HepG2 (cell line): ENCODE measurements around the gene TET3. TPM values are rescaled to one million over a fixed set of nuclear protein-coding genes. Genes with fewer than 3 reads are reported as not detected.

Experiments
- EED ChIP-seq: sonication (generic); formaldehyde crosslinking; IDR thresholded peaks from 2 replicates; pipeline ENCODE4 v1.5.0; 2020; ENCODE audit warnings: mild to moderate bottlenecking, missing genetic modification reagents
- U2AF2 ChIP-seq: fragments of 200-400 bp; formaldehyde crosslinking; IDR thresholded peaks from 2 replicates; pipeline ENCODE4 v1.6.1; 2017; ENCODE audit warnings: low read depth, mild to moderate bottlenecking, low read length
- ZIK1 ChIP-seq: sonication (generic); formaldehyde crosslinking; IDR thresholded peaks from 2 replicates; pipeline ENCODE4 v1.5.0; 2020; ENCODE audit warnings: mild to moderate bottlenecking, low read depth, missing genetic modification reagents, borderline replicate concordance
- ZNF143 ChIP-seq: sonication (generic); formaldehyde crosslinking; IDR thresholded peaks from 2 replicates; pipeline ENCODE4 v1.4.0; 2020; ENCODE audit warnings: missing genetic modification reagents
- ZNF235 ChIP-seq: sonication (generic); formaldehyde crosslinking; IDR thresholded peaks from 2 replicates; pipeline ENCODE4 v1.8.1; 2023; ENCODE audit warnings: mild to moderate bottlenecking, missing genetic modification reagents, borderline replicate concordance
- polyA plus RNA-seq, 8 experiments: library from polyadenylated mRNA; depleted of rRNA in 3 of 8; stranded (reverse) in 7 of 8; unstranded in 1 of 8; fragments of >200 nt; fragmentation: Illumina TruSeq in 4 of 8; extraction: Trizol in 4 of 8; gene quantifications; 2 replicates each; pipeline versions ENCODE4 v1.2.1 to v1.2.3, GENCODE V29; 2011 to 2016; ENCODE audit warnings: low read depth in 4 of 8, missing spikeins in 1 of 8, mixed read lengths in 1 of 8; ENCODE audit not compliant: insufficient read depth in 1 of 8
- total RNA-seq, 5 experiments: library from RNA; depleted of rRNA; stranded (reverse); fragments of >200 nt; fragmentation: Illumina TruSeq; extraction: Trizol; gene quantifications; 2 replicates each; pipeline ENCODE4 v1.2.3, GENCODE V29; 2016; ENCODE audit warnings: low read depth in 1 of 5
- TF ChIP-seq, protein P1 (sequence below): sonication (generic); formaldehyde crosslinking; IDR thresholded peaks from 2 replicates; pipeline ENCODE4 v1.4.0; 2020; ENCODE audit warnings: missing genetic modification reagents
- TF ChIP-seq, protein P2 (sequence below), 2 experiments: IDR thresholded peaks; 2 replicates each; pipeline ENCODE4 v1.6.1; 2011 to 2012; ENCODE audit warnings: low read length in 2 of 2, borderline replicate concordance in 1 of 2, low read depth in 1 of 2, mild to moderate bottlenecking in 1 of 2, moderate library complexity in 1 of 2
- TF ChIP-seq, protein P3 (sequence below): sonication (generic); formaldehyde crosslinking; IDR thresholded peaks from 2 replicates; pipeline ENCODE4 v1.5.1; 2020; ENCODE audit warnings: mild to moderate bottlenecking, missing genetic modification reagents, borderline replicate concordance
- TF ChIP-seq, protein P4 (sequence below): sonication (generic); formaldehyde crosslinking; IDR thresholded peaks from 2 replicates; pipeline ENCODE4 v1.8.0; 2023; ENCODE audit warnings: mild to moderate bottlenecking, missing genetic modification reagents
- TF ChIP-seq, protein P5 (sequence below): sonication (generic); formaldehyde crosslinking; IDR thresholded peaks from 2 replicates; pipeline ENCODE4 v1.8.0; 2022; ENCODE audit warnings: mild to moderate bottlenecking, missing genetic modification reagents
- TF ChIP-seq, protein P6 (sequence below): IDR thresholded peaks from 2 replicates; pipeline ENCODE4 v1.6.1; 2016; ENCODE audit warnings: low read depth

TET3 gene
- total and polyA plus RNA-seq, 2 of the 13 experiments (the other 11 are each of a cell fraction or from before 2014, with no cell fraction given): 4.3 to 6.8 TPM

DNA sequence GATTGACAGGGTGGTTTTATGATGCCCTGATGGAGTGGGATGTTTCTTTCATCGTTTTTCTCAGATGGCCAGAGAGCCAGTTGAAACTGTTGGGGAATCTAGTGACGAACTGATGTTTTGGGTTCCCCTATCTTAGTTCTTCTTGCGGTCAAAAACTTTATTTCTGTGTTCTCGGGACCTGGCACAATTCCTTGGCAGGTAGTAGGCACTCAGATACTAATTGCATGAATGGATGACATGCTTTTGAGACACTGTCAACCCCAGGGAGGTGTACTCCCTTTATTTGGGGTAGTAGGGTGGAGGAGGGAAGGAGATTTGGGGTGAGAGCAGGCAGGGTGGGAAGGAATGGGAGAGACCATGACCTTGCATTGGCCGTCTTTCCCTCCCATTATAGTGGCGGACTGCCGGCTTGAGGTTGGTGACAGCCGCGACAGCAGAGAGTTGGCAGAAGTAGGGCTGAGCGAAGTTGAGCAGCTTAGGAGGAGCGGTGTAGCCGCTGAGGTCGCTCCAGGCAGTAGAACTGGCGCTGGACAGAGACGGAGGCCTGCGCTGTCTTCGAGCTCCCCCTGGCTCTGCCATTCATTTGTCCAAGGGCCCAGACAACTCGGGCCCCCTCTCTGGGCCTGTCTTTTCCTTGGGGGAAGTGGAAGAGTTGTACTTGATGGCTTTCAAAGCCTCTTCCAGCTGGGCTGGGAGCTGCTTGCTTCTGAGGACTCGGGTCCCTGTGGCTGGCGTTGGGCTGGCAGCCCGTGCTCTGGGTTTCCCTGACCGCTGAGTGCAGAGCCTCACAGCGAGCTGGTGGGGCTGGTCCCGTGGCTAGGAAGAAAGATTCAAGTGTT, 2.6 kb downstream of the TET3 start (continued):
- no peak for TF ChIP-seq U2AF2
- TF ChIP-seq, protein P1, sequence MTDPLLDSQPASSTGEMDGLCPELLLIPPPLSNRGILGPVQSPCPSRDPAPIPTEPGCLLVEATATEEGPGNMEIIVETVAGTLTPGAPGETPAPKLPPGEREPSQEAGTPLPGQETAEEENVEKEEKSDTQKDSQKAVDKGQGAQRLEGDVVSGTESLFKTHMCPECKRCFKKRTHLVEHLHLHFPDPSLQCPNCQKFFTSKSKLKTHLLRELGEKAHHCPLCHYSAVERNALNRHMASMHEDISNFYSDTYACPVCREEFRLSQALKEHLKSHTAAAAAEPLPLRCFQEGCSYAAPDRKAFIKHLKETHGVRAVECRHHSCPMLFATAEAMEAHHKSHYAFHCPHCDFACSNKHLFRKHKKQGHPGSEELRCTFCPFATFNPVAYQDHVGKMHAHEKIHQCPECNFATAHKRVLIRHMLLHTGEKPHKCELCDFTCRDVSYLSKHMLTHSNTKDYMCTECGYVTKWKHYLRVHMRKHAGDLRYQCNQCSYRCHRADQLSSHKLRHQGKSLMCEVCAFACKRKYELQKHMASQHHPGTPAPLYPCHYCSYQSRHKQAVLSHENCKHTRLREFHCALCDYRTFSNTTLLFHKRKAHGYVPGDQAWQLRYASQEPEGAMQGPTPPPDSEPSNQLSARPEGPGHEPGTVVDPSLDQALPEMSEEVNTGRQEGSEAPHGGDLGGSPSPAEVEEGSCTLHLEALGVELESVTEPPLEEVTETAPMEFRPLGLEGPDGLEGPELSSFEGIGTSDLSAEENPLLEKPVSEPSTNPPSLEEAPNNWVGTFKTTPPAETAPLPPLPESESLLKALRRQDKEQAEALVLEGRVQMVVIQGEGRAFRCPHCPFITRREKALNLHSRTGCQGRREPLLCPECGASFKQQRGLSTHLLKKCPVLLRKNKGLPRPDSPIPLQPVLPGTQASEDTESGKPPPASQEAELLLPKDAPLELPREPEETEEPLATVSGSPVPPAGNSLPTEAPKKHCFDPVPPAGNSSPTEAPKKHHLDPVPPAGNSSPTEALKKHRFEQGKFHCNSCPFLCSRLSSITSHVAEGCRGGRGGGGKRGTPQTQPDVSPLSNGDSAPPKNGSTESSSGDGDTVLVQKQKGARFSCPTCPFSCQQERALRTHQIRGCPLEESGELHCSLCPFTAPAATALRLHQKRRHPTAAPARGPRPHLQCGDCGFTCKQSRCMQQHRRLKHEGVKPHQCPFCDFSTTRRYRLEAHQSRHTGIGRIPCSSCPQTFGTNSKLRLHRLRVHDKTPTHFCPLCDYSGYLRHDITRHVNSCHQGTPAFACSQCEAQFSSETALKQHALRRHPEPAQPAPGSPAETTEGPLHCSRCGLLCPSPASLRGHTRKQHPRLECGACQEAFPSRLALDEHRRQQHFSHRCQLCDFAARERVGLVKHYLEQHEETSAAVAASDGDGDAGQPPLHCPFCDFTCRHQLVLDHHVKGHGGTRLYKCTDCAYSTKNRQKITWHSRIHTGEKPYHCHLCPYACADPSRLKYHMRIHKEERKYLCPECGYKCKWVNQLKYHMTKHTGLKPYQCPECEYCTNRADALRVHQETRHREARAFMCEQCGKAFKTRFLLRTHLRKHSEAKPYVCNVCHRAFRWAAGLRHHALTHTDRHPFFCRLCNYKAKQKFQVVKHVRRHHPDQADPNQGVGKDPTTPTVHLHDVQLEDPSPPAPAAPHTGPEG (CRISPR knock-in tag): no peak
- TF ChIP-seq, protein P2, sequence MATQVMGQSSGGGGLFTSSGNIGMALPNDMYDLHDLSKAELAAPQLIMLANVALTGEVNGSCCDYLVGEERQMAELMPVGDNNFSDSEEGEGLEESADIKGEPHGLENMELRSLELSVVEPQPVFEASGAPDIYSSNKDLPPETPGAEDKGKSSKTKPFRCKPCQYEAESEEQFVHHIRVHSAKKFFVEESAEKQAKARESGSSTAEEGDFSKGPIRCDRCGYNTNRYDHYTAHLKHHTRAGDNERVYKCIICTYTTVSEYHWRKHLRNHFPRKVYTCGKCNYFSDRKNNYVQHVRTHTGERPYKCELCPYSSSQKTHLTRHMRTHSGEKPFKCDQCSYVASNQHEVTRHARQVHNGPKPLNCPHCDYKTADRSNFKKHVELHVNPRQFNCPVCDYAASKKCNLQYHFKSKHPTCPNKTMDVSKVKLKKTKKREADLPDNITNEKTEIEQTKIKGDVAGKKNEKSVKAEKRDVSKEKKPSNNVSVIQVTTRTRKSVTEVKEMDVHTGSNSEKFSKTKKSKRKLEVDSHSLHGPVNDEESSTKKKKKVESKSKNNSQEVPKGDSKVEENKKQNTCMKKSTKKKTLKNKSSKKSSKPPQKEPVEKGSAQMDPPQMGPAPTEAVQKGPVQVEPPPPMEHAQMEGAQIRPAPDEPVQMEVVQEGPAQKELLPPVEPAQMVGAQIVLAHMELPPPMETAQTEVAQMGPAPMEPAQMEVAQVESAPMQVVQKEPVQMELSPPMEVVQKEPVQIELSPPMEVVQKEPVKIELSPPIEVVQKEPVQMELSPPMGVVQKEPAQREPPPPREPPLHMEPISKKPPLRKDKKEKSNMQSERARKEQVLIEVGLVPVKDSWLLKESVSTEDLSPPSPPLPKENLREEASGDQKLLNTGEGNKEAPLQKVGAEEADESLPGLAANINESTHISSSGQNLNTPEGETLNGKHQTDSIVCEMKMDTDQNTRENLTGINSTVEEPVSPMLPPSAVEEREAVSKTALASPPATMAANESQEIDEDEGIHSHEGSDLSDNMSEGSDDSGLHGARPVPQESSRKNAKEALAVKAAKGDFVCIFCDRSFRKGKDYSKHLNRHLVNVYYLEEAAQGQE (IDR thresholded peaks at IDR 0.05; ENCODE audit: borderline replicate concordance in 1 of 2, low read depth in 1 of 2, low read length in 2 of 2): peak; percentile 36 to 81
- no peak for TF ChIP-seq ZNF143
- TF ChIP-seq, protein P3, sequence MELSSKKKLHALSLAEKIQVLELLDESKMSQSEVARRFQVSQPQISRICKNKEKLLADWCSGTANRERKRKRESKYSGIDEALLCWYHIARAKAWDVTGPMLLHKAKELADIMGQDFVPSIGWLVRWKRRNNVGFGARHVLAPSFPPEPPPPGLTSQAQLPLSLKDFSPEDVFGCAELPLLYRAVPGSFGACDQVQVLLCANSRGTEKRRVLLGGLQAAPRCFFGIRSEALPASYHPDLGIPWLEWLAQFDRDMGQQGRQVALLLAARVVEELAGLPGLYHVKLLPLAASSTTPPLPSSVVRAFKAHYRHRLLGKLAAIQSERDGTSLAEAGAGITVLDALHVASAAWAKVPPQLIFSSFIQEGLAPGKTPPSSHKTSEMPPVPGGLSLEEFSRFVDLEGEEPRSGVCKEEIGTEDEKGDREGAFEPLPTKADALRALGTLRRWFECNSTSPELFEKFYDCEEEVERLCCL (CRISPR knock-in tag): no peak
- TF ChIP-seq, protein P4, sequence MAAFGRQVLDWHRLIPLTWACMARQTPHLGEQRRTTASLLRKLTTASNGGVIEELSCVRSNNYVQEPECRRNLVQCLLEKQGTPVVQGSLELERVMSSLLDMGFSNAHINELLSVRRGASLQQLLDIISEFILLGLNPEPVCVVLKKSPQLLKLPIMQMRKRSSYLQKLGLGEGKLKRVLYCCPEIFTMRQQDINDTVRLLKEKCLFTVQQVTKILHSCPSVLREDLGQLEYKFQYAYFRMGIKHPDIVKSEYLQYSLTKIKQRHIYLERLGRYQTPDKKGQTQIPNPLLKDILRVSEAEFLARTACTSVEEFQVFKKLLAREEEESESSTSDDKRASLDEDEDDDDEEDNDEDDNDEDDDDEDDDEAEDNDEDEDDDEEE: no peak
- TF ChIP-seq, protein P5, sequence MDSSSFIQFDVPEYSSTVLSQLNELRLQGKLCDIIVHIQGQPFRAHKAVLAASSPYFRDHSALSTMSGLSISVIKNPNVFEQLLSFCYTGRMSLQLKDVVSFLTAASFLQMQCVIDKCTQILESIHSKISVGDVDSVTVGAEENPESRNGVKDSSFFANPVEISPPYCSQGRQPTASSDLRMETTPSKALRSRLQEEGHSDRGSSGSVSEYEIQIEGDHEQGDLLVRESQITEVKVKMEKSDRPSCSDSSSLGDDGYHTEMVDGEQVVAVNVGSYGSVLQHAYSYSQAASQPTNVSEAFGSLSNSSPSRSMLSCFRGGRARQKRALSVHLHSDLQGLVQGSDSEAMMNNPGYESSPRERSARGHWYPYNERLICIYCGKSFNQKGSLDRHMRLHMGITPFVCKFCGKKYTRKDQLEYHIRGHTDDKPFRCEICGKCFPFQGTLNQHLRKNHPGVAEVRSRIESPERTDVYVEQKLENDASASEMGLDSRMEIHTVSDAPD (CRISPR knock-in tag): no peak
- TF ChIP-seq, protein P6, sequence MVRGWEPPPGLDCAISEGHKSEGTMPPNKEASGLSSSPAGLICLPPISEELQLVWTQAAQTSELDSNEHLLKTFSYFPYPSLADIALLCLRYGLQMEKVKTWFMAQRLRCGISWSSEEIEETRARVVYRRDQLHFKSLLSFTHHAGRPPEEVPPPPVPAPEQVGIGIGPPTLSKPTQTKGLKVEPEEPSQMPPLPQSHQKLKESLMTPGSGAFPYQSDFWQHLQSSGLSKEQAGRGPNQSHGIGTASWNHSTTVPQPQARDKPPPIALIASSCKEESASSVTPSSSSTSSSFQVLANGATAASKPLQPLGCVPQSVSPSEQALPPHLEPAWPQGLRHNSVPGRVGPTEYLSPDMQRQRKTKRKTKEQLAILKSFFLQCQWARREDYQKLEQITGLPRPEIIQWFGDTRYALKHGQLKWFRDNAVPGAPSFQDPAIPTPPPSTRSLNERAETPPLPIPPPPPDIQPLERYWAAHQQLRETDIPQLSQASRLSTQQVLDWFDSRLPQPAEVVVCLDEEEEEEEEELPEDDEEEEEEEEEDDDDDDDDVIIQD (CRISPR knock-in tag): no peak
- no peak for TF ChIP-seq ZNF235
- no peak for TF ChIP-seq ZIK1
- TF ChIP-seq EED (CRISPR knock-in tag): no peak
